OCI-LY7 (cell line): Measurements from ENCODE around the gene NAMPT. TPM values are rescaled to one million over a fixed set of nuclear protein-coding genes. Genes with fewer than 3 reads are reported as not detected.

Experiments
- BruUV-seq: library from RNA; stranded (reverse); fragments of 400-500 nt; replicated peaks from 2 replicates; lab custom pipeline; 2021; lab: Mats Ljungman, UMichigan
- CTCF ChIA-PET: fragments of 300-600 bp; sonication (Branson Sonifier 250); formaldehyde crosslinking; loops from one replicate; lab custom pipeline; 2022; ENCODE audit warnings: antibody characterized with exemption; ENCODE audit not compliant: unreplicated experiment; lab: Charles Lee
- POLR2A ChIA-PET: fragments of 300-600 bp; sonication (Branson Sonifier 250); formaldehyde crosslinking; loops from one replicate; lab custom pipeline; 2022; ENCODE audit warnings: antibody characterized with exemption; lab: Charles Lee
- DNase-seq: peaks from one replicate; pipeline ENCODE4 v3.0.0-alpha.2; 2015; ENCODE audit warnings: low spot score
- H2AFZ ChIP-seq: fragments of 200-600 bp; sonication (generic), shearing (Covaris generic); 2 replicates; pipeline ENCODE4 v1.6.1; 2014; ENCODE audit warnings: mild to moderate bottlenecking, antibody characterized with exemption, low read length, moderate library complexity
- H3K27ac ChIP-seq: fragments of 200-600 bp; sonication (generic); 2 replicates; pipeline ENCODE4 v1.5.1; 2014; ENCODE audit warnings: mixed run types, low read depth, mild to moderate bottlenecking, moderate library complexity, low read length, inconsistent platforms; ENCODE audit not compliant: poor library complexity, severe bottlenecking
- H3K36me3 ChIP-seq: fragments of 200-600 bp; sonication (generic); 2 replicates; pipeline ENCODE4 v1.6.1; 2014; ENCODE audit warnings: mild to moderate bottlenecking, antibody characterized with exemption, low read length, moderate library complexity, mixed read lengths; ENCODE audit not compliant: insufficient read depth
- H3K4me1 ChIP-seq: fragments of 200-600 bp; sonication (generic); 2 replicates; pipeline ENCODE4 v1.5.1; 2014; ENCODE audit warnings: mild to moderate bottlenecking, low read length; ENCODE audit not compliant: insufficient read depth, poor library complexity, severe bottlenecking
- H3K4me2 ChIP-seq: fragments of 200-600 bp; sonication (generic); 2 replicates; pipeline ENCODE4 v1.6.1; 2014; ENCODE audit warnings: mild to moderate bottlenecking, low read length
- H3K4me3 ChIP-seq: fragments of 200-600 bp; sonication (generic); 2 replicates; pipeline ENCODE4 v1.5.1; 2014; ENCODE audit warnings: mild to moderate bottlenecking, low read depth, low read length; ENCODE audit not compliant: poor library complexity, severe bottlenecking
- H3K79me2 ChIP-seq: fragments of 200-600 bp; sonication (generic); 2 replicates; pipeline ENCODE4 v1.6.1; 2016; ENCODE audit warnings: low read depth, mild to moderate bottlenecking, low read length, moderate library complexity, mixed read lengths; ENCODE audit not compliant: insufficient read depth
- H3K9me2 ChIP-seq: fragments of 200-600 bp; sonication (generic); 2 replicates; pipeline ENCODE4 v1.6.1; 2016; ENCODE audit warnings: mild to moderate bottlenecking, low read length, mixed read lengths; ENCODE audit not compliant: insufficient read depth
- H3K9me3 ChIP-seq: fragments of 200-600 bp; sonication (generic); 2 replicates; pipeline ENCODE4 v1.6.1; 2014; ENCODE audit warnings: mild to moderate bottlenecking, mixed run types, low read length, mixed read lengths
- H4K20me1 ChIP-seq: fragments of 200-600 bp; sonication (generic); 2 replicates; pipeline ENCODE4 v1.6.1; 2014; ENCODE audit warnings: mild to moderate bottlenecking, antibody characterized with exemption, low read length, moderate library complexity, mixed read lengths; ENCODE audit not compliant: insufficient read depth
- CTCF ChIP-seq: fragments of 200-600 bp; sonication (generic); conservative IDR thresholded peaks from 2 replicates; pipeline ENCODE4 v1.5.1; 2014; ENCODE audit warnings: mild to moderate bottlenecking, antibody characterized with exemption, low read length, moderate library complexity, mixed read lengths
- EZH2phosphoT487 ChIP-seq: fragments of 200-600 bp; sonication (generic); IDR thresholded peaks from 2 replicates; pipeline ENCODE4 v1.6.1; 2018; ENCODE audit warnings: low read depth, borderline replicate concordance, mild to moderate bottlenecking, mixed run types, antibody characterized with exemption, low read length, moderate library complexity, mixed read lengths
- intact Hi-C: fragments of 100-400 bp; cut with micrococcal nuclease; formaldehyde crosslinking; loops from one replicate; pipeline ENCODE4 v1.10.0; 2022; ENCODE audit not compliant: unreplicated experiment
- total RNA-seq, 2 experiments: library from RNA; depleted of rRNA in 1 of 2; stranded (reverse); fragments of >200 nt in 1 of 2; shearing (Covaris generic) in 1 of 2; gene quantifications; 2 replicates each; pipeline ENCODE4 v1.2.3, GENCODE V29; 2014 to 2022

NAMPT gene
- total RNA-seq, 2 experiments from 2014 or later = 20.7 to 82.2 TPM

- no peak for DNase-seq
- H4K20me1 ChIP-seq = no peaks in the 10 kb centered on the region
- CTCF ChIA-PET = no interaction called here
- H3K27ac ChIP-seq = no peak overlapping the region
- TF ChIP-seq CTCF (no peak), EZH2phosphoT487 (no peak)
- H2AFZ ChIP-seq = no peak overlapping the region
- no peaks in the 10 kb centered on the region for H3K79me2 ChIP-seq
- POLR2A ChIA-PET = interaction anchor here (0.7 kb wide), 1 partner anchor 255 kb away, joined by 4 read pairs; no protein-coding TSS in a partner anchor
- H3K9me2 ChIP-seq = no peaks in the 10 kb centered on the region
- no peak overlapping the region for H3K4me2 ChIP-seq
- BruUV-seq = no TSS peak
- no peaks in the 10 kb centered on the region for H3K9me3 ChIP-seq
- H3K36me3 ChIP-seq = peaks cover 49% of the 10 kb centered on the region
- intact Hi-C loops = no loop called here
- H3K4me1 ChIP-seq = no peaks in the 10 kb centered on the region
- no peak overlapping the region for H3K4me3 ChIP-seq
Measured at GRCh38 chr7:106247841-106248240, 36.9 kb downstream of the NAMPT start.

- no peak overlapping the region for H3K4me3 ChIP-seq
- no TSS peak for BruUV-seq
- intact Hi-C loops = no loop called here
- CTCF ChIA-PET = no interaction called here
- no peaks in the 10 kb centered on the region for H3K79me2 ChIP-seq
- POLR2A ChIA-PET = interaction anchor here (0.7 kb wide), 1 partner anchor 256 kb away, joined by 4 read pairs; no protein-coding TSS in a partner anchor
- no peak overlapping the region for H2AFZ ChIP-seq
- H3K36me3 ChIP-seq = peaks cover 42% of the 10 kb centered on the region
- TF ChIP-seq EZH2phosphoT487 (no peak), CTCF (no peak)
- DNase-seq = no peak
- no peaks in the 10 kb centered on the region for H3K4me1 ChIP-seq
- no peak overlapping the region for H3K27ac ChIP-seq
- H3K9me2 ChIP-seq = no peaks in the 10 kb centered on the region
- H4K20me1 ChIP-seq = no peaks in the 10 kb centered on the region
- no peak overlapping the region for H3K4me2 ChIP-seq
- H3K9me3 ChIP-seq = no peaks in the 10 kb centered on the region
Measured at GRCh38 chr7:106246902-106247711, 37.7 kb downstream of the NAMPT start.

DNA sequence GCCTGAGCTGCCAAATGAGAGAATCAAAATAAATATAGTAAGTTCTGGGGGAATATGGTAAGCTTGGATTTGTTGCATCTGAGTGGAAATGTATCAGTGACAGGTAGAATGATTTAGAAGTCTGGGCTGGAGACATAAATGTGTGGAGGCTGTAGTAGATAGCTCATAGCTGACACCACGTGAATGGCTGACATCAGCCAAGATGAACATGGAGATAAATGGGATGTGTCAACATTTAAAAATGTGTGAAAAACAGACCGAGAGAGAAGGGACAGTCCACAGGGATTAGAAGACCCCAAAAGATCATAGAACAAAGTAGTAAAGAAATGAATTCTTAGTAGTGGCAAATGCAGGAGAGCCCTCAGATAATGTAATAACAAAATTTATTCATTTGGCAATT lies 40.9 kb downstream of the NAMPT start:
- POLR2A ChIA-PET = no interaction called here

More for the DNA sequence above, 40.9 kb downstream of the NAMPT start:
- no peaks in the 10 kb centered on the region for H4K20me1 ChIP-seq
- H3K4me1 ChIP-seq = no peaks in the 10 kb centered on the region
- CTCF ChIA-PET = no interaction called here
- no peak overlapping the region for H3K4me2 ChIP-seq
- no peak overlapping the region for H3K27ac ChIP-seq
- no peak overlapping the region for H2AFZ ChIP-seq
- H3K9me2 ChIP-seq = no peaks in the 10 kb centered on the region
- intact Hi-C loops = no loop called here
- BruUV-seq = no TSS peak
- no peak overlapping the region for H3K4me3 ChIP-seq
- TF ChIP-seq CTCF (no peak), EZH2phosphoT487 (no peak)
- H3K79me2 ChIP-seq = no peaks in the 10 kb centered on the region
- H3K9me3 ChIP-seq = no peaks in the 10 kb centered on the region
- H3K36me3 ChIP-seq = peaks cover 20% of the 10 kb centered on the region
- no peak for DNase-seq
